GM12874 (cell line): ENCODE data around the gene MACF1.

Experiments used
- CTCF ChIP-seq: IDR thresholded peaks from 2 replicates; pipeline ENCODE4 v1.5.1; 2011; ENCODE audit warnings: low read depth, mild to moderate bottlenecking, control low read depth, low read length, moderate library complexity; ENCODE audit not compliant: insufficient read depth

The MACF1 gene

GRCh38 chr1:39220891-39221870 lies 16.7 kb downstream of the MACF1 start:
- no peak for TF ChIP-seq CTCF

GRCh38 chr1:39224295-39224829 lies 19.9 kb downstream of the MACF1 start:
- no peak for TF ChIP-seq CTCF

- TF ChIP-seq CTCF: no peak
These were observed 22.3 kb downstream of the MACF1 start for GRCh38 chr1:39226836-39227235.

GRCh38 chr1:39228252-39228651 lies 23.8 kb downstream of the MACF1 start:
- no peak for TF ChIP-seq CTCF

GRCh38 chr1:39229504-39229903 lies 25.0 kb downstream of the MACF1 start:
- no peak for TF ChIP-seq CTCF

GRCh38 chr1:39230261-39231190 lies 26.0 kb downstream of the MACF1 start:
- no peak for TF ChIP-seq CTCF

GRCh38 chr1:39236971-39237370 lies 32.5 kb downstream of the MACF1 start:
- no peak for TF ChIP-seq CTCF
